Activated naive CD4-positive, alpha-beta T cell treated with anti-CD3 and anti-CD28 coated beads, Interleukin-2, amount 10 ng/mL, durations not matched to agents 5 hours and 36 hours (primary cell): ENCODE measurements around the gene CLPX. TPM values are rescaled to one million over a fixed set of nuclear protein-coding genes. Genes with fewer than 3 reads are reported as not detected.

Experiments used
- total RNA-seq, 2 experiments: library from RNA; stranded (reverse); gene quantifications; one replicate each; pipeline ENCODE4 v1.2.3, GENCODE V29; 2021

Gene CLPX
- total RNA-seq = 10 to 100 TPM; 46.2 to 50.4 TPM

DNA sequence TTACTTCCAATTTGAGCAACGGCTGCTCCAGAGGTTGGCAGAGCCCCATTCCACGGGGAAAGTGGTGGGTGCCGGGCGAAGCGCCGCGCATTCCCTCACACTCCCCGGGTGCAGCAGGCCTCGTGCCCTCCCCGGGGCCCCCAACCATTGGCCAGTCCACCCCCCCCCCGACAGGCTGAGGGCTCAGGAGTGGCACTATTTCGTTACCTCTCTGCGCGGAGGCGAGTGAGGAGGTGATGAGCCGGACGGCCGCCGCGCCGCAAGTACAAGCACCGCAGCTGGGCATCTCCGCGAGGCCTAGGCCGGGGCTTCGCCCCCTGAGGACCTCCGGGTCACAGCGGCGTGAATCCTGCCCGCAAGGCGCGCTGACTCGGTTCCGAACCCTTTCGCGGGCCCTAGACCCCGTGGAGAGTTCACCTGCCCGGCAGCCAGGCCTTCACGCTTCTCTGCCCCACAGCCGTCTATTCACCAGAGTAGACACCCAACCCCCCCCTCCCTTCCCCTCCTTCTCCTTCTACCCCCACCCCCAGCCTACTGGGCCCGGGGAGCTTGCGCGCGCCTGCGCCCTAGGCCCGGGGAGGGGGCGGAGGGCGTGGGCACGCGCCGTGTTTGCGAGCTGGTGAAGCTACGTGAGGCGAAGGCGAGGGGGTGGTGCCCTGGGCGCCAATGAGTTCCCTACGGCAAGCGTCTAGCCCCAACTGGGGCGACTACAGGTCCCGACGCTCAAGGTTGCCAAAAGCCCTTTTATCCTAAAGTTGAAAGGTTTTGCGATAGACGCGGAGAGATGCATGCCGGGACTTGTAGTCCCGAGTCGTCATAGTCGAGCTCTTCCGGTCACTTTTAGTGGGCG, at the start of gene CLPX:
TSS of gene CLPX (minus strand) at position 475 of the 850 bp plus-strand sequence. CDS start at position 286, 189 bp downstream.

DNA sequence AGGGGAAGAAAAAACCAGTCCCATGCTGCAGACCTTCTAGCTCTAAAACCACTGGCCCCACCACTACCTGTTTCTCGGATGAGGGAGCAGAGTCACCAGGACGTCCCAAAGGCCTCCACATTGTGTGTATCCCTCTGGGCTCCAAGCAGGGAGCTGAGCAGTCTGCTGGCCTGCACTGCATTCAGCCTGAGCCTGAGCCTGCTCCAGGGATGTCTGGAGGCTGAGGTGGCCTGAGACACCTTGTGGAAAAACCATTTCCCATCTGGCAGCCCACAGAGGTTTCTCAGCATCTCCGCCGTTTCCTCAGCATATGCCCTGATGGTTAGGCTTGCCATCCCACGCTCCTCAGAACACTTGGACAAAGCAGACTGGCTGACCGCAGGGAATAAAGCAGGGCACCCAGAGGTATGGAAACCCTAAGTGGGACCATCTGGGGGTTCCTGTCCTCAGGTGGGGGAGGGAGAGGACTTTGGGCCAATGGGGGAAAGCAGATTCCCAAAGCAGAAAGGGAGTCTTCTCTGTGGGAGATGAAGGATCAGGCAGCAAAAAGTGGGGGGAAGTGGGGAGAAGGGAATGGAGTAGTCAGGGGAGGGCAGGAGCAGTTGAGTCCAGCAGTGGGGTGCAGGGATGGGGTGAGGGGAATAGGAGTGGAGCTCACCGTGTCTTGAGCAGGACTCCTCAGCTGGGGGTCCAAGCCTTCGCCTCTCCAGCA, 25.8 kb upstream of the CLPX start, which contains the start of gene CILP:
TSS of gene CILP (minus strand) at position 704 of the 712 bp plus-strand sequence. CDS start 1,718 bp downstream, outside the sequence.

DNA sequence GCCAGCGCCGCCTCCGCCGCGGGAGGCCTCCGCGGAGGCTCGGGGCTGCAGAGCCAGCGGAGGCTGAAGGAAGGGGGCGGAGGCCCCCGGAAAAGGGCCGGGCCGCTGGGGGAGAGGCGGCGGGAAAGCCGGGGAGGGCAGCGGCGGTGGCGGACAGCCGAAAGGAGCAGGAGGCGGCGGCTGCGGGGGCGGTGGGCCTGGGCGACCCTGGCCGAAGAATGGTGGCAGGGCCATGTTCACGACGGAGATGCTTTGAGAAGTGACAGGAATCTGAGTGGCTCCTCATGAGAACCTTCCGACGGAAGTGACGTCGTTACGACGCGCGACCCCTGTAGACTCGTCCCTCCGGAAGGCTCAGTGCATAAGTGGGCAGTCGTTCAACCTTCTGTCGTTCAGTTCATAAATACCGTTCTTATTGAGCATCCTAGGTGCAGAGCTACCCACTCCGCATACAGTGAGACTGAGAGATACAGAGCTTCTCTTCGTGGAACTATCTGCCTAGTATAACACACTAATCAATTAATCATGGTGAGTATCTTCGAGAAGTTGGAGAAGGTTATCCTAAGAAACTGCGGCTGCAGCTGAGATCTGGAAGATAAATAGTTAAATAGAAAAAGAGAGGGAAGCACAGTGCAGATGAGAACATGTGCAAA, 51.5 kb downstream of the CLPX start, which contains the start of gene PDCD7:
TSS of gene PDCD7 (minus strand) at position 261 of the 653 bp plus-strand sequence. CDS start at position 234, 27 bp downstream.

DNA sequence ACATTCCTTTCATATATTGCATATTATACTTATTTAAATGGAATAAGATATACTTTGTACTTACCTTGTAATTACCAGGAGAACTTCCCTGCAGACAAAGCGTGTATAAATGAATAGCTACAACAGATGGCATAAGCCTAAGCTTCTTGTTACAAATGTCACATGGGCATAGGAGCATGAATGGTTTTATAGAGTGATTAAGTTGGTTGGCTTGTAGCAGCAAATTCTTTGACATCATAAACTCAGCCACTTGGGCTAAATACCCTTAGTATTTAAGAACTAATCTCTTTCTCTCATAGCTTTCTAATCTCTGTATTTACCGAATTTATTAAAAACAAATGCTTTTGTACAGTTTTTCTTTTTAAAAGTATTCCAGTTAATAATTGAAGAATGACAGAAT, 70.1 kb downstream of the CLPX start, which contains the start of gene UBAP1L:
TSS of gene UBAP1L (minus strand) at position 115 of the 400 bp plus-strand sequence. CDS start 8,985 bp downstream, outside the sequence.

Other genes with a start within 250 kb of the CLPX start
- 10 to 100 TPM; 53.7 to 54.6 TPM for gene SPG21, start 195.4 kb downstream of the CLPX start, total RNA-seq
- gene MTFMT, start 155.7 kb downstream of the CLPX start, total RNA-seq = 10 to 100 TPM; 14.0 to 15.3 TPM
- gene SLC51B, start 140.0 kb downstream of the CLPX start, total RNA-seq = not detected
- not detected for gene RASL12, start 117.4 kb downstream of the CLPX start, total RNA-seq
- not detected for gene KBTBD13, start 108.6 kb downstream of the CLPX start, total RNA-seq
- 1 to 10 TPM; 4.5 to 4.9 TPM for gene UBAP1L, start 70.1 kb downstream of the CLPX start, total RNA-seq
- 10 to 100 TPM; 32.7 to 33.8 TPM for gene PDCD7, start 51.5 kb downstream of the CLPX start, total RNA-seq
- under 1 TPM in 1 of 2 experiments, not detected in 1; 0.05 TPM for gene CILP, start 26.1 kb upstream of the CLPX start, total RNA-seq
- 10 to 100 TPM; 15.9 to 16.0 TPM for gene PARP16, start 101.5 kb upstream of the CLPX start, total RNA-seq
- gene RNU5A-1, start 110.7 kb upstream of the CLPX start, total RNA-seq = not detected
- gene RNU5B-1, start 119.3 kb upstream of the CLPX start, total RNA-seq = not detected
- not detected for gene IGDCC3, start 192.7 kb upstream of the CLPX start, total RNA-seq
- gene IGDCC4, start 237.6 kb upstream of the CLPX start, total RNA-seq = under 1 TPM; 0.12 to 0.20 TPM